HCT116 (cell line): Measurements from ENCODE around the gene NEDD4.

Source experiments
- ATF3 ChIP-seq: IDR thresholded peaks from 2 replicates; pipeline ENCODE4 v1.6.1; 2012
- CEBPB ChIP-seq: IDR thresholded peaks from 2 replicates; pipeline ENCODE4 v1.6.1; 2012; ENCODE audit warnings: low read depth
- CTCF ChIP-seq, 3 experiments: fragments of 200-600 bp in 1 of 3; sonication (generic) in 1 of 3; IDR thresholded peaks in 2 of 3; conservative IDR thresholded peaks in 1 of 3; 2 replicates each; pipeline ENCODE4 v1.5.1; 2012 to 2017; ENCODE audit warnings: low read depth in 2 of 3, low read length in 2 of 3, antibody characterized with exemption in 1 of 3, borderline replicate concordance in 1 of 3, control low read depth in 1 of 3, mild to moderate bottlenecking in 1 of 3, mixed read lengths in 1 of 3, mixed run types in 1 of 3, moderate library complexity in 1 of 3; ENCODE audit not compliant: insufficient read depth in 1 of 3
- ELF1 ChIP-seq: IDR thresholded peaks from 2 replicates; pipeline ENCODE4 v1.6.1; 2012; ENCODE audit warnings: low read depth, borderline replicate concordance
- EZH2 ChIP-seq: fragments of 200-600 bp; sonication (generic); IDR thresholded peaks from 2 replicates; pipeline ENCODE4 v1.6.1; 2017; ENCODE audit warnings: antibody characterized with exemption, mixed run types
- FOSL1 ChIP-seq: IDR thresholded peaks from 2 replicates; pipeline ENCODE4 v1.6.1; 2012; ENCODE audit warnings: low read depth
- POLR2A ChIP-seq: IDR thresholded peaks from 2 replicates; pipeline ENCODE4 v1.7.0; 2011; ENCODE audit warnings: borderline replicate concordance; ENCODE audit not compliant: insufficient read depth, insufficient read length; ENCODE audit errors: extremely low read depth
- POLR2AphosphoS5 ChIP-seq: IDR thresholded peaks from 2 replicates; pipeline ENCODE4 v1.6.1; 2011; ENCODE audit warnings: mild to moderate bottlenecking, low read depth, low read length, moderate library complexity
- YY1 ChIP-seq: IDR thresholded peaks from 2 replicates; pipeline ENCODE4 v1.6.1; 2011; ENCODE audit warnings: low read length, low read depth, moderate library complexity, mild to moderate bottlenecking; ENCODE audit not compliant: insufficient replicate concordance; ENCODE audit errors: extremely low read depth
- TF ChIP-seq, protein P1 (sequence below): IDR thresholded peaks from 2 replicates; pipeline ENCODE4 v1.6.1; 2012
- TF ChIP-seq, protein P2 (sequence below): IDR thresholded peaks from 2 replicates; pipeline ENCODE4 v1.6.1; 2012; ENCODE audit warnings: low read depth

DNA sequence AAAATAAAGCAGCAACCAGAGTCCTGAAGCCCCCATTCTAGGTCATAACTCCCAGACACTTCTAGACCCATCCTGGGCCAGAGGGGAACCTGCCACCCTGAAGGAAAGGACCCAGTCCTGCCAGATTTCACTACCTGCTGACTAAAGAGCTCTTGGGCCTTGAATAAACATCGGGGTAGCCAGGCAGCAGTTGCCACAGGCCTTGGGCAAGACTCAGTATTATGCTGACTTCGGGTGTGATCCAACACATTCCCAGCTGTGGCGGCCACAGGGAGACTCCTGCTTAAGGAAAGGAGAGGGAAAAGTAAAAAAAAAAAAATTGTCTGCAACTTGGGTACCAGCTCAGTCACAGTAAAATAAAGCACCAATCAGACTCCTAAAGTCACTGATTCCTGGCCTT lies 23.8 kb downstream of the NEDD4 start:
- TF ChIP-seq CTCF (IDR thresholded peaks at IDR 0.05 in 2 of 3, conservative IDR thresholded peaks at IDR 0.05 in 1 of 3; ENCODE audit: borderline replicate concordance in 1 of 3, insufficient read depth in 1 of 3, low read depth in 2 of 3, low read length in 2 of 3) (no peak), EZH2 (no peak), YY1 (no peak), POLR2A (no peak), ELF1 (no peak), POLR2AphosphoS5 (no peak), ATF3 (no peak), FOSL1 (no peak), CEBPB (no peak)
- TF ChIP-seq, protein P1, sequence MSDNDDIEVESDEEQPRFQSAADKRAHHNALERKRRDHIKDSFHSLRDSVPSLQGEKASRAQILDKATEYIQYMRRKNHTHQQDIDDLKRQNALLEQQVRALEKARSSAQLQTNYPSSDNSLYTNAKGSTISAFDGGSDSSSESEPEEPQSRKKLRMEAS = no peak
- TF ChIP-seq, protein P2, sequence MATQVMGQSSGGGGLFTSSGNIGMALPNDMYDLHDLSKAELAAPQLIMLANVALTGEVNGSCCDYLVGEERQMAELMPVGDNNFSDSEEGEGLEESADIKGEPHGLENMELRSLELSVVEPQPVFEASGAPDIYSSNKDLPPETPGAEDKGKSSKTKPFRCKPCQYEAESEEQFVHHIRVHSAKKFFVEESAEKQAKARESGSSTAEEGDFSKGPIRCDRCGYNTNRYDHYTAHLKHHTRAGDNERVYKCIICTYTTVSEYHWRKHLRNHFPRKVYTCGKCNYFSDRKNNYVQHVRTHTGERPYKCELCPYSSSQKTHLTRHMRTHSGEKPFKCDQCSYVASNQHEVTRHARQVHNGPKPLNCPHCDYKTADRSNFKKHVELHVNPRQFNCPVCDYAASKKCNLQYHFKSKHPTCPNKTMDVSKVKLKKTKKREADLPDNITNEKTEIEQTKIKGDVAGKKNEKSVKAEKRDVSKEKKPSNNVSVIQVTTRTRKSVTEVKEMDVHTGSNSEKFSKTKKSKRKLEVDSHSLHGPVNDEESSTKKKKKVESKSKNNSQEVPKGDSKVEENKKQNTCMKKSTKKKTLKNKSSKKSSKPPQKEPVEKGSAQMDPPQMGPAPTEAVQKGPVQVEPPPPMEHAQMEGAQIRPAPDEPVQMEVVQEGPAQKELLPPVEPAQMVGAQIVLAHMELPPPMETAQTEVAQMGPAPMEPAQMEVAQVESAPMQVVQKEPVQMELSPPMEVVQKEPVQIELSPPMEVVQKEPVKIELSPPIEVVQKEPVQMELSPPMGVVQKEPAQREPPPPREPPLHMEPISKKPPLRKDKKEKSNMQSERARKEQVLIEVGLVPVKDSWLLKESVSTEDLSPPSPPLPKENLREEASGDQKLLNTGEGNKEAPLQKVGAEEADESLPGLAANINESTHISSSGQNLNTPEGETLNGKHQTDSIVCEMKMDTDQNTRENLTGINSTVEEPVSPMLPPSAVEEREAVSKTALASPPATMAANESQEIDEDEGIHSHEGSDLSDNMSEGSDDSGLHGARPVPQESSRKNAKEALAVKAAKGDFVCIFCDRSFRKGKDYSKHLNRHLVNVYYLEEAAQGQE = no peak
